Measurements from ENCODE around the gene EMP2. TPM values are rescaled to one million over a fixed set of nuclear protein-coding genes. Genes with fewer than 3 reads are reported as not detected.

The EMP2 gene
- total RNA-seq, 5 donors from 2014 or later (not counting 1 experiment from before 2014, with no cell fraction given) = 0.30 to 0.98 (median 0.61) TPM; not detected in 2

- ATAC-seq (replicated peaks in 1 of 4) (no peak), DNase-seq (no peak)
- POLR2A ChIA-PET = no interaction called here
- WGBS (ENCODE audit: insufficient coverage) = no CpG with 5 or more reads among the region's 1 CpG
- Histone ChIP-seq H3K4me1 (ENCODE audit: control insufficient read depth in 1 of 2, extremely low read depth in 1 of 2, insufficient read depth in 2 of 2, low read length in 2 of 2) (no peaks in the 10 kb centered on the region), H3K4me3 (ENCODE audit: control insufficient read depth in 1 of 2, extremely low read depth in 1 of 2, low read length in 1 of 2) (no peak overlapping the region), H3K9me3 (no peaks in the 10 kb centered on the region), H3K27ac (ENCODE audit: low read length) (no peak overlapping the region), H3K36me3 (ENCODE audit: control insufficient read depth in 2 of 2, extremely low read depth in 1 of 2, insufficient read depth in 1 of 2, low read length in 1 of 2) (no peaks in the 10 kb centered on the region), H3K27me3 (replicated peaks in 1 of 2; ENCODE audit: control insufficient read depth in 2 of 2, extremely low read depth in 1 of 2, insufficient read depth in 2 of 2, low read length in 1 of 2) (peaks cover 0 to 20% of the 10 kb centered on the region in 2 experiments)
- H3K27me3 Mint-ChIP-seq = peaks cover 4 to 9% of the 10 kb centered on the region in 2 donors
- CTCF ChIA-PET = interaction anchor here in 1 of 2 donors (0.6 kb wide), 1 partner anchor 343 kb away, joined by 4 read pairs; no protein-coding TSS in a partner anchor
- no peak overlapping the region for H3K27ac Mint-ChIP-seq
- H3K4me3 Mint-ChIP-seq = no peak overlapping the region
- no peaks in the 10 kb centered on the region for H3K36me3 Mint-ChIP-seq
- H3K9me3 Mint-ChIP-seq = no peaks in the 10 kb centered on the region
- H3K4me1 Mint-ChIP-seq = peaks cover 0 to 1% (median 0%) of the 10 kb centered on the region in 3 donors
Measured at GRCh38 chr16:10519297-10519696, 61.1 kb downstream of the EMP2 start.

GRCh38 chr16:10518479-10519041 lies 61.8 kb downstream of the EMP2 start:
- DNase-seq (no peak), ATAC-seq (replicated peaks in 1 of 4) (no peak)
- Mint-ChIP-seq H3K36me3 (no peaks in the 10 kb centered on the region), H3K4me3 (no peak overlapping the region), H3K4me1 (peaks cover 0 to 1% (median 0%) of the 10 kb centered on the region in 3 donors), H3K9me3 (no peaks in the 10 kb centered on the region), H3K27me3 (peaks cover 4 to 9% of the 10 kb centered on the region in 2 donors), H3K27ac (no peak overlapping the region)
- Histone ChIP-seq H3K4me3 (ENCODE audit: control insufficient read depth in 1 of 2, extremely low read depth in 1 of 2, low read length in 1 of 2) (no peak overlapping the region), H3K36me3 (ENCODE audit: control insufficient read depth in 2 of 2, extremely low read depth in 1 of 2, insufficient read depth in 1 of 2, low read length in 1 of 2) (no peaks in the 10 kb centered on the region), H3K27ac (ENCODE audit: low read length) (no peak overlapping the region), H3K4me1 (ENCODE audit: control insufficient read depth in 1 of 2, extremely low read depth in 1 of 2, insufficient read depth in 2 of 2, low read length in 2 of 2) (no peaks in the 10 kb centered on the region), H3K27me3 (replicated peaks in 1 of 2; ENCODE audit: control insufficient read depth in 2 of 2, extremely low read depth in 1 of 2, insufficient read depth in 2 of 2, low read length in 1 of 2) (peaks cover 0 to 20% of the 10 kb centered on the region in 2 experiments), H3K9me3 (no peaks in the 10 kb centered on the region)
- ChIA-PET CTCF (interaction anchor here in 1 of 2 donors (1.4 kb wide), 1 partner anchor 218 kb away, joined by 3 read pairs; no protein-coding TSS in a partner anchor), POLR2A (no interaction called here)
- 81% methylated on average over 7 of the region's 7 CpGs for WGBS (ENCODE audit: insufficient coverage)

DNA sequence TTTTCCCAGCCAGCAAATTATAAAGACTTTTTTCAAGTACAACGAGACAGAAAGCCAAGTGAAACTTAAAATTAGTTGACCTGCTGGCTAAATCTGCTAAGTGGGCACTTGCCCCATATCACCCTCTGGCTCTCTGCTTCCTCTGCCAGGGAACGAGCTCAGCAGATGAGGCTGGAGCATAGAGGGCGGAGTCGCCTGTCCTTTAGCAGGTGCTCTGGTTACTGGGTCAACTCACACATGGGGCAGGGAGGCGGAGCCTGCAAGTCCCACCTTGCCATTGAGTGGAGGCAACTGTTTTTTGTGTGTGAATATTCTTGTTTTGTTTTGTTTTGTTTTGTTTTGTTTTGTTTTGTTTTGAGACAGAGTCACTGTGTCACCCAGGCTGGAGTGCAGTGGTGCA lies 62.5 kb downstream of the EMP2 start:
- ChIA-PET POLR2A (no interaction called here), CTCF (interaction anchor here (1.2 to 1.4 kb wide), 2 partner anchors 203 to 219 kb away, joined by 3 to 4 read pairs; no protein-coding TSS in a partner anchor)
- ATAC-seq (replicated peaks in 1 of 4) (no peak), DNase-seq (no peak)
- H3K4me3 Mint-ChIP-seq = no peak overlapping the region
- 92% methylated on average over 4 of the region's 5 CpGs for WGBS (ENCODE audit: insufficient coverage)
- Histone ChIP-seq H3K4me3 (ENCODE audit: control insufficient read depth in 1 of 2, extremely low read depth in 1 of 2, low read length in 1 of 2) (no peak overlapping the region), H3K27me3 (replicated peaks in 1 of 2; ENCODE audit: control insufficient read depth in 2 of 2, extremely low read depth in 1 of 2, insufficient read depth in 2 of 2, low read length in 1 of 2) (peaks cover 0 to 20% of the 10 kb centered on the region in 2 experiments), H3K9me3 (no peaks in the 10 kb centered on the region), H3K4me1 (ENCODE audit: control insufficient read depth in 1 of 2, extremely low read depth in 1 of 2, insufficient read depth in 2 of 2, low read length in 2 of 2) (no peaks in the 10 kb centered on the region), H3K27ac (ENCODE audit: low read length) (no peak overlapping the region), H3K36me3 (ENCODE audit: control insufficient read depth in 2 of 2, extremely low read depth in 1 of 2, insufficient read depth in 1 of 2, low read length in 1 of 2) (no peaks in the 10 kb centered on the region)
- H3K27me3 Mint-ChIP-seq = peaks cover 6 to 9% of the 10 kb centered on the region in 2 donors
- H3K4me1 Mint-ChIP-seq = peaks cover 0 to 1% (median 0%) of the 10 kb centered on the region in 3 donors
- H3K27ac Mint-ChIP-seq = no peak overlapping the region
- H3K9me3 Mint-ChIP-seq = no peaks in the 10 kb centered on the region
- H3K36me3 Mint-ChIP-seq = no peaks in the 10 kb centered on the region

- Mint-ChIP-seq H3K36me3 (no peaks in the 10 kb centered on the region), H3K9me3 (no peaks in the 10 kb centered on the region), H3K27ac (no peak overlapping the region), H3K4me3 (no peak overlapping the region), H3K27me3 (peaks cover 2 to 3% of the 10 kb centered on the region in 2 donors), H3K4me1 (peaks cover 0 to 3% (median 0%) of the 10 kb centered on the region in 3 donors)
- Histone ChIP-seq H3K4me1 (ENCODE audit: control insufficient read depth in 1 of 2, extremely low read depth in 1 of 2, insufficient read depth in 2 of 2, low read length in 2 of 2) (no peaks in the 10 kb centered on the region), H3K27me3 (replicated peaks in 1 of 2; ENCODE audit: control insufficient read depth in 2 of 2, extremely low read depth in 1 of 2, insufficient read depth in 2 of 2, low read length in 1 of 2) (peaks cover 0 to 15% of the 10 kb centered on the region in 2 experiments), H3K36me3 (ENCODE audit: control insufficient read depth in 2 of 2, extremely low read depth in 1 of 2, insufficient read depth in 1 of 2, low read length in 1 of 2) (no peaks in the 10 kb centered on the region), H3K4me3 (ENCODE audit: control insufficient read depth in 1 of 2, extremely low read depth in 1 of 2, low read length in 1 of 2) (no peak overlapping the region), H3K27ac (ENCODE audit: low read length) (no peak overlapping the region), H3K9me3 (no peaks in the 10 kb centered on the region)
- POLR2A ChIA-PET = interaction anchor here (0.6 kb wide), 2 partner anchors 223 to 258 kb away, joined by 3 read pairs; no protein-coding TSS in a partner anchor
- ATAC-seq (replicated peaks in 1 of 4) (peak in 1 of 4 experiments; percentile 34), DNase-seq (peak in 29 of 35 experiments; percentile 5 to 70 (median 34))
- 64% methylated on average over 3 of the region's 6 CpGs for WGBS (ENCODE audit: insufficient coverage)
- CTCF ChIA-PET = interaction anchor here (0.5 to 3.0 kb wide), 27 partner anchors 9 to 1124 kb away, joined by 3 to 56 read pairs (median 4); partner anchors contain the start of gene NUBP1 (in 1 of the 2)
Measured at GRCh38 chr16:10514369-10515055, 65.9 kb downstream of the EMP2 start.

DNA sequence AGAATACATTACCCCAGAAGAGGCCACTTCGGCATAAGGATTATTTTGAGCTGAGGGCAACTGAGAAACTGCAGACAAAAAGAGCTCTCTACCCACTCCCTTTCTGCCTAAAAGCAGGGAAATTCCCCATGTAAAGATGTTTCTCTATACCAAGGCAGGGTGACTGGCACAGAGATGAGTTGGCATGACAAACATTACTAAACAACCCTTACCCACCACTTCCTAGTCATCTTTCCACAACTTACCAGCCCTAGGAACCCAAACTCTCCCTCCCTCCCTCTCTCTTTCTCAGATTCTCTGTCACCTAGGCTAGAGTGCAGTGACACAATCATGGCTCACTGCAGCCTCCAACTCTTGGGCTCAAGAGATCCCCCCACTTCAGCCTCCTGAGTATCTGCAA lies 68.6 kb downstream of the EMP2 start:
- H3K9me3 ChIP-seq = no peaks in the 10 kb centered on the region
- H3K27ac Mint-ChIP-seq = no peak overlapping the region
- H3K36me3 ChIP-seq (ENCODE audit: control insufficient read depth in 2 of 2, extremely low read depth in 1 of 2, insufficient read depth in 1 of 2, low read length in 1 of 2) = no peaks in the 10 kb centered on the region
- peaks cover 0 to 4% (median 0%) of the 10 kb centered on the region in 3 donors for H3K4me1 Mint-ChIP-seq
- no peaks in the 10 kb centered on the region for H3K36me3 Mint-ChIP-seq
- WGBS (ENCODE audit: insufficient coverage) = no CpG with 5 or more reads among the region's 1 CpG
- H3K4me3 ChIP-seq (ENCODE audit: control insufficient read depth in 1 of 2, extremely low read depth in 1 of 2, low read length in 1 of 2) = no peak overlapping the region
- ATAC-seq (replicated peaks in 1 of 4) = no peak
- H3K4me3 Mint-ChIP-seq = no peak overlapping the region
- ChIA-PET CTCF (interaction anchor here (0.7 to 3.1 kb wide), 4 partner anchors 25 to 225 kb away, joined by 3 to 11 read pairs (median 3); no protein-coding TSS in a partner anchor), POLR2A (interaction anchor here in 1 of 2 donors (0.7 kb wide), 1 partner anchor 204 kb away, joined by 4 read pairs; no protein-coding TSS in a partner anchor)
- H3K9me3 Mint-ChIP-seq = no peaks in the 10 kb centered on the region
- no peaks in the 10 kb centered on the region for H3K4me1 ChIP-seq (ENCODE audit: control insufficient read depth in 1 of 2, extremely low read depth in 1 of 2, insufficient read depth in 2 of 2, low read length in 2 of 2)
- peaks cover 0 to 2% of the 10 kb centered on the region in 2 experiments for H3K27me3 ChIP-seq (replicated peaks in 1 of 2; ENCODE audit: control insufficient read depth in 2 of 2, extremely low read depth in 1 of 2, insufficient read depth in 2 of 2, low read length in 1 of 2)
- peaks cover 0 to 2% of the 10 kb centered on the region in 2 donors for H3K27me3 Mint-ChIP-seq
- no peak overlapping the region for H3K27ac ChIP-seq (ENCODE audit: low read length)
- no peak for DNase-seq

- H3K27ac Mint-ChIP-seq = no peak overlapping the region
- no peaks in the 10 kb centered on the region for H3K9me3 Mint-ChIP-seq
- CTCF ChIA-PET = interaction anchor here (0.5 to 3.1 kb wide), 12 partner anchors 14 to 257 kb away, joined by 3 to 29 read pairs (median 6); no protein-coding TSS in a partner anchor
Measured at GRCh38 chr16:10510279-10510678, 70.1 kb downstream of the EMP2 start.

More at GRCh38 chr16:10510279-10510678, 70.1 kb downstream of the EMP2 start:
- Histone ChIP-seq H3K27ac (ENCODE audit: low read length) (no peak overlapping the region), H3K36me3 (ENCODE audit: control insufficient read depth in 2 of 2, extremely low read depth in 1 of 2, insufficient read depth in 1 of 2, low read length in 1 of 2) (no peaks in the 10 kb centered on the region), H3K9me3 (no peaks in the 10 kb centered on the region), H3K4me3 (ENCODE audit: control insufficient read depth in 1 of 2, extremely low read depth in 1 of 2, low read length in 1 of 2) (no peak overlapping the region), H3K27me3 (replicated peaks in 1 of 2; ENCODE audit: control insufficient read depth in 2 of 2, extremely low read depth in 1 of 2, insufficient read depth in 2 of 2, low read length in 1 of 2) (no peaks in the 10 kb centered on the region), H3K4me1 (ENCODE audit: control insufficient read depth in 1 of 2, extremely low read depth in 1 of 2, insufficient read depth in 2 of 2, low read length in 2 of 2) (no peaks in the 10 kb centered on the region)
- no CpG with 5 or more reads among the region's 2 CpGs for WGBS (ENCODE audit: insufficient coverage)
- DNase-seq (no peak), ATAC-seq (replicated peaks in 1 of 4) (no peak)
- no peak overlapping the region for H3K4me3 Mint-ChIP-seq
- no peaks in the 10 kb centered on the region for H3K36me3 Mint-ChIP-seq
- H3K4me1 Mint-ChIP-seq = peaks cover 0 to 4% (median 0%) of the 10 kb centered on the region in 3 donors
- POLR2A ChIA-PET = no interaction called here
- peaks cover 0 to 4% of the 10 kb centered on the region in 2 donors for H3K27me3 Mint-ChIP-seq
